ENCODE data around the gene ADGRV1. TPM values are rescaled to one million over a fixed set of nuclear protein-coding genes. Genes with fewer than 3 reads are reported as not detected.

ADGRV1 gene
- total and polyA plus RNA-seq, 2 donors (not counting 3 experiments of a cell fraction or from before 2014, with no cell fraction given): 0.11 to 0.55 TPM

DNA sequence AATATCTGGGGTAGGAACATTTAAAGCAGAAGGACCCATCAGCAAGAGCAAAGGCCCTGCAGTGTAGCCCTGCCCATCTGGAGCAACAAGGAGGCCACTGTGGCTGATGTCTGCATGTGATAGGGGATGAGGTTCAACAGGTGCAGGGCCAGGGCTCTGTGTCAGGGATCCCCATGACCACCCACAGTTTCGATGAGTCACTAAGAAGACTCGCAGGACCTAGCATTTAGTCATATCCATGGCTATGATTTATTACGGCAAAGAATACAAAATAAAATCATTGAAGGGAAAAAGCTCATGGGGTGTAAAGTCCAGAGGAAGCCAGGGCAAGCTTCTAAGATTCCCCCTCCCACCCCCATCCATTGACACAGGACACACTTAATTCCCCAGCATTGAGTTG, 188.6 kb downstream of the ADGRV1 start:
- BruUV-seq (replicated peaks): no TSS peak
- Histone ChIP-seq H3K36me3 (ENCODE audit: control insufficient read depth in 2 of 2, extremely low read depth in 1 of 2, insufficient read depth in 2 of 2, low read length in 2 of 2) (no peaks in the 10 kb centered on the region), H3K79me2 (ENCODE audit: control insufficient read depth, insufficient read depth, low read length) (no peaks in the 10 kb centered on the region), H3K4me2 (ENCODE audit: insufficient read depth, low read length) (no peak overlapping the region), H2AFZ (ENCODE audit: low read depth, low read length) (no peak overlapping the region), H3K9me1 (replicated peaks; ENCODE audit: control insufficient read depth, extremely low read depth, insufficient read depth, low read length) (no peaks in the 10 kb centered on the region), H3K9ac (replicated peaks; ENCODE audit: extremely low read depth, insufficient read depth, low read length) (no peak overlapping the region), H3K27me3 (ENCODE audit: control insufficient read depth in 2 of 2, insufficient read depth in 2 of 2, low read length in 2 of 2) (no peaks in the 10 kb centered on the region), H3K9me3 (replicated peaks; ENCODE audit: control insufficient read depth, insufficient read depth, low read length) (no peaks in the 10 kb centered on the region), H3K4me3 (replicated peaks in 1 of 3; ENCODE audit: insufficient read depth in 1 of 3, low read depth in 1 of 3, low read length in 3 of 3) (no peak overlapping the region), H4K20me1 (replicated peaks; ENCODE audit: control insufficient read depth, extremely low read depth, insufficient read depth, low read length) (no peaks in the 10 kb centered on the region), H3K27ac (ENCODE audit: insufficient read depth, low read depth, low read length) (no peak overlapping the region), H3K4me1 (ENCODE audit: control insufficient read depth, extremely low read depth, insufficient read depth, low read length) (no peaks in the 10 kb centered on the region)
- TF ChIP-seq, protein P1, sequence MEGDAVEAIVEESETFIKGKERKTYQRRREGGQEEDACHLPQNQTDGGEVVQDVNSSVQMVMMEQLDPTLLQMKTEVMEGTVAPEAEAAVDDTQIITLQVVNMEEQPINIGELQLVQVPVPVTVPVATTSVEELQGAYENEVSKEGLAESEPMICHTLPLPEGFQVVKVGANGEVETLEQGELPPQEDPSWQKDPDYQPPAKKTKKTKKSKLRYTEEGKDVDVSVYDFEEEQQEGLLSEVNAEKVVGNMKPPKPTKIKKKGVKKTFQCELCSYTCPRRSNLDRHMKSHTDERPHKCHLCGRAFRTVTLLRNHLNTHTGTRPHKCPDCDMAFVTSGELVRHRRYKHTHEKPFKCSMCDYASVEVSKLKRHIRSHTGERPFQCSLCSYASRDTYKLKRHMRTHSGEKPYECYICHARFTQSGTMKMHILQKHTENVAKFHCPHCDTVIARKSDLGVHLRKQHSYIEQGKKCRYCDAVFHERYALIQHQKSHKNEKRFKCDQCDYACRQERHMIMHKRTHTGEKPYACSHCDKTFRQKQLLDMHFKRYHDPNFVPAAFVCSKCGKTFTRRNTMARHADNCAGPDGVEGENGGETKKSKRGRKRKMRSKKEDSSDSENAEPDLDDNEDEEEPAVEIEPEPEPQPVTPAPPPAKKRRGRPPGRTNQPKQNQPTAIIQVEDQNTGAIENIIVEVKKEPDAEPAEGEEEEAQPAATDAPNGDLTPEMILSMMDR (IDR thresholded peaks at IDR 0.05; ENCODE audit: extremely low read depth in 1 of 2, insufficient read depth in 1 of 2, low read depth in 1 of 2, low read length in 2 of 2): no peak
- no peak for TF ChIP-seq JUN (IDR thresholded peaks at IDR 0.05; ENCODE audit: borderline replicate concordance, insufficient read depth, insufficient read length, low read depth)
- no peak for TF ChIP-seq POLR2A (IDR thresholded peaks at IDR 0.05; ENCODE audit: low read depth, low read length)
- no peak for TF ChIP-seq MYC (IDR thresholded peaks at IDR 0.05; ENCODE audit: low read depth, low read length)
- no peak for TF ChIP-seq EZH2 (IDR thresholded peaks at IDR 0.05; ENCODE audit: borderline replicate concordance, low read depth, low read length, severe bottlenecking)
- no peak for TF ChIP-seq GATA2 (IDR thresholded peaks at IDR 0.05; ENCODE audit: insufficient read depth, insufficient read length, low read depth, low read length)
- TF ChIP-seq POLR2AphosphoS5 (IDR thresholded peaks at IDR 0.05; ENCODE audit: insufficient read depth, low read depth, low read length): no peak
- TF ChIP-seq, protein P2, sequence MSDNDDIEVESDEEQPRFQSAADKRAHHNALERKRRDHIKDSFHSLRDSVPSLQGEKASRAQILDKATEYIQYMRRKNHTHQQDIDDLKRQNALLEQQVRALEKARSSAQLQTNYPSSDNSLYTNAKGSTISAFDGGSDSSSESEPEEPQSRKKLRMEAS (IDR thresholded peaks at IDR 0.05; ENCODE audit: insufficient read depth, insufficient read length): no peak
- no peak for TF ChIP-seq FOS (IDR thresholded peaks at IDR 0.05; ENCODE audit: borderline replicate concordance, insufficient read depth, low read length)
- DNase-seq (ENCODE audit: low read depth, low spot score) (no peak), FAIRE-seq (no peak)
- dilution Hi-C loops (cut with MboI; ENCODE audit: extremely low pct_ligation_motif_present, low sequenced_read_pairs) (no loop called here), intact Hi-C loops (cut with micrococcal nuclease) (no loop called here)
- ChIA-PET POLR2A (no interaction called here), CTCF (no interaction called here)
